ENCODE measurements around the gene CHGA.

Gene CHGA

GRCh38 chr14:92922883-92923743 lies at the start of gene CHGA:
CHGA (plus strand) TSS chr14:92923150; CDS start chr14:92923360, 210 bp downstream.
- TF ChIP-seq ZFX (IDR thresholded peaks at IDR 0.05) (no peak), CTCF (conservative IDR thresholded peaks at IDR 0.05) (no peak)
- H3K27ac ChIP-seq: no peak within 1 kb of the TSS

- no peak for TF ChIP-seq CTCF (conservative IDR thresholded peaks at IDR 0.05)
- TF ChIP-seq ZFX (IDR thresholded peaks at IDR 0.05): no peak
- H3K27ac ChIP-seq: no peak overlapping the region
These were observed 47.8 kb upstream of the CHGA start for GRCh38 chr14:92874962-92875661.

- no peak overlapping the region for H3K27ac ChIP-seq
- TF ChIP-seq CTCF (conservative IDR thresholded peaks at IDR 0.05) (no peak), ZFX (IDR thresholded peaks at IDR 0.05) (no peak)
These were observed 45.1 kb upstream of the CHGA start for GRCh38 chr14:92877757-92878431.

- TF ChIP-seq CTCF (conservative IDR thresholded peaks at IDR 0.05) (no peak), ZFX (IDR thresholded peaks at IDR 0.05) (no peak)
- H3K27ac ChIP-seq: no peak overlapping the region
These were observed 42.6 kb upstream of the CHGA start for GRCh38 chr14:92880351-92880750.

GRCh38 chr14:92880851-92881250 lies 42.1 kb upstream of the CHGA start:
- no peak overlapping the region for H3K27ac ChIP-seq
- TF ChIP-seq CTCF (conservative IDR thresholded peaks at IDR 0.05): peak; percentile 77
- TF ChIP-seq ZFX (IDR thresholded peaks at IDR 0.05): no peak

GRCh38 chr14:92883066-92883465 lies 39.9 kb upstream of the CHGA start:
- TF ChIP-seq CTCF (conservative IDR thresholded peaks at IDR 0.05) (no peak), ZFX (IDR thresholded peaks at IDR 0.05) (no peak)
- H3K27ac ChIP-seq: no peak overlapping the region

- TF ChIP-seq CTCF (conservative IDR thresholded peaks at IDR 0.05) (no peak), ZFX (IDR thresholded peaks at IDR 0.05) (no peak)
- H3K27ac ChIP-seq: no peak overlapping the region
These were observed 38.5 kb upstream of the CHGA start for GRCh38 chr14:92884410-92884809.
